HG03025 (cell line): ENCODE results near the gene PCDHB14.

Experiments used
- ATAC-seq: cut with Tn5 transposase; IDR thresholded peaks from one replicate; pipeline ENCODE4 v1.9.1; 2021; ENCODE audit warnings: mild to moderate bottlenecking, moderate library complexity; ENCODE audit not compliant: unreplicated experiment, low FRiP score

Gene PCDHB14

DNA sequence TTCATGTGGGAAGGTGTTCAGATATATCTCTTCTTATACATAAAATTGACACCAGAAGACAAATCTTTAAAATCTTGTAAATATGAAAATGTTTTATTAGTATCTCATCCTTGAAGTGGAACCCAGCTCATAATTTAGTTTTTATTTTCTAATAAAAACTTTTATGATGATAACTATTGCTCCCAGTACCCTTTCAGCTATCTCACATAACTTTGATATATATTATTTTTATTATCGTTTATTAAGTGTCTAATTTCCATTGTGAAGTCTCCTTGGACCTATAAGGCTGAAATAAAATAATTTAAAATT is 38.0 kb downstream of the PCDHB14 start:
- ATAC-seq = no peak

DNA sequence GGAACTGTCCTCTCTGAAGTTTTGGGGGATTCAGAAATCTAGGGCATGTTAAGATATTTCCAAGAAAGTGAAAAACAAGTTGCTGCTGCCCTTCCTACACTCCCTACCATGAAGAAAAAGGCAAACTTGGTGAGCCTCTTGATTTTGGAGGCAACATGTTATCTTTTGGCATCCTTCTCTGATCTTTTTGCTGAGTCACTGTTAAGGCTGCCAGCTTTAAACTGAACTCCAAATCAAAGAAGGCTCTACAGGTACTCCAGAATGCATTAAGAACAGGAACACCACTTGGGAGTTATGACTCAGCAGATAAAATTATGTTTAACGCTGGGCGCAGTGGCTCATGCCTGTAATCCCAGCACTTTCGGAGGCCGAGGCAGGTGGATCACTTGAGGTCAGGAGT is 46.1 kb downstream of the PCDHB14 start:
- no peak for ATAC-seq

DNA sequence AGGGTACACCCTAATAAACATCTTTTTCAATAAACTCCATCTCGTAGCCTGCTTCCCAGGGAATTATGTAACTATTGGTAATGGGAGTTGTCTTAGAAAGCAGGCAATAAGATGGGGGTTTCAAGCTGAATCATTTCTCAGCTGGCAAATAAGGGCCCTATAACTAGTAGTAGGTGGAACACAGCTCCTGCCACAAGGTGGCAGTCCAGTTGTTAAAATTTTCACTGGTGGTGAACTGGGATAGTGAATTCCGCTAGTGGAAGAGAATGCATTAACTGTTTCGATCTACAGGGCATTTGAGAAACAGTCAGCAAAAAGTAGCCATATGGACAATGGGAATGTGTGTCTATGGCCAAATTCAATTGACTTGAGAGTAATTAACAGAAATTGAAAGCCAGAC is 49.8 kb downstream of the PCDHB14 start:
- no peak for ATAC-seq
